Measurements from ENCODE around the gene RECQL. TPM values are rescaled to one million over a fixed set of nuclear protein-coding genes. Genes with fewer than 3 reads are reported as not detected.

The RECQL gene
- total RNA-seq, 1 donor from 2014 or later: 60.6 TPM

GRCh38 chr12:21523148-21523547, 21.7 kb upstream of the RECQL start:
- no peaks in the 10 kb centered on the region for H3K27me3 Mint-ChIP-seq
- peaks cover 4% of the 10 kb centered on the region for H3K9me3 Mint-ChIP-seq
- ATAC-seq (ENCODE audit: low read depth) (no peak), DNase-seq (no peak)
- intact Hi-C loops (cut with micrococcal nuclease): no loop called here
- no peak overlapping the region for H3K4me3 Mint-ChIP-seq
- CTCF ChIA-PET: no interaction called here
- no peak for TF ChIP-seq CTCF (IDR thresholded peaks at IDR 0.05)
- peaks cover 6% of the 10 kb centered on the region for H3K4me1 Mint-ChIP-seq
- POLR2A ChIA-PET: no interaction called here
- no peak overlapping the region for H3K27ac Mint-ChIP-seq
- peaks cover 3% of the 10 kb centered on the region for H3K36me3 Mint-ChIP-seq (ENCODE audit: low read depth)

- Mint-ChIP-seq H3K27me3 (no peaks in the 10 kb centered on the region), H3K4me3 (no peak overlapping the region), H3K4me1 (no peaks in the 10 kb centered on the region), H3K36me3 (ENCODE audit: low read depth) (peaks cover 10% of the 10 kb centered on the region), H3K27ac (no peak overlapping the region), H3K9me3 (peaks cover 4% of the 10 kb centered on the region)
- intact Hi-C loops (cut with micrococcal nuclease): no loop called here
- no peak for DNase-seq
- ATAC-seq (ENCODE audit: low read depth): no peak
- no peak for TF ChIP-seq CTCF (IDR thresholded peaks at IDR 0.05)
- ChIA-PET CTCF (no interaction called here), POLR2A (no interaction called here)
Observed at GRCh38 chr12:21521541-21521940, 20.1 kb upstream of the RECQL start.

GRCh38 chr12:21518451-21518850, 17.0 kb upstream of the RECQL start:
- no peak overlapping the region for H3K4me3 Mint-ChIP-seq
- no peak overlapping the region for H3K27ac Mint-ChIP-seq
- H3K4me1 Mint-ChIP-seq: no peaks in the 10 kb centered on the region
- H3K36me3 Mint-ChIP-seq (ENCODE audit: low read depth): peaks cover 30% of the 10 kb centered on the region
- H3K27me3 Mint-ChIP-seq: no peaks in the 10 kb centered on the region
- ChIA-PET POLR2A (no interaction called here), CTCF (no interaction called here)
- intact Hi-C loops (cut with micrococcal nuclease): no loop called here
- no peak for TF ChIP-seq CTCF (IDR thresholded peaks at IDR 0.05)
- ATAC-seq (ENCODE audit: low read depth): no peak
- no peaks in the 10 kb centered on the region for H3K9me3 Mint-ChIP-seq
- DNase-seq: no peak

GRCh38 chr12:21516281-21516680, 14.8 kb upstream of the RECQL start:
- DNase-seq (no peak), ATAC-seq (ENCODE audit: low read depth) (no peak)
- no peak overlapping the region for H3K4me3 Mint-ChIP-seq
- H3K9me3 Mint-ChIP-seq: no peaks in the 10 kb centered on the region
- intact Hi-C loops (cut with micrococcal nuclease): no loop called here
- H3K27ac Mint-ChIP-seq: no peak overlapping the region
- H3K4me1 Mint-ChIP-seq: no peaks in the 10 kb centered on the region
- CTCF ChIA-PET: no interaction called here
- peaks cover 43% of the 10 kb centered on the region for H3K36me3 Mint-ChIP-seq (ENCODE audit: low read depth)
- POLR2A ChIA-PET: no interaction called here
- no peaks in the 10 kb centered on the region for H3K27me3 Mint-ChIP-seq
- no peak for TF ChIP-seq CTCF (IDR thresholded peaks at IDR 0.05)

GRCh38 chr12:21509768-21510167, 8.3 kb upstream of the RECQL start:
- ChIA-PET CTCF (no interaction called here), POLR2A (interaction anchor here (0.9 to 1.3 kb wide), 2 partner anchors 9 to 148 kb away, joined by 3 to 4 read pairs; partner anchors contain the start of genes GOLT1B, LDHB and RECQL)
- no peak for ATAC-seq (ENCODE audit: low read depth)
- Mint-ChIP-seq H3K27ac (peak overlapping the region; percentile 85), H3K4me1 (peaks cover 22% of the 10 kb centered on the region), H3K4me3 (peak overlapping the region; percentile 56), H3K27me3 (no peaks in the 10 kb centered on the region), H3K36me3 (ENCODE audit: low read depth) (peaks cover 57% of the 10 kb centered on the region), H3K9me3 (no peaks in the 10 kb centered on the region)
- intact Hi-C loops (cut with micrococcal nuclease): loop anchor here (1.0 kb wide), 1 partner anchor 8 kb away; the partner anchor contains the start of genes GOLT1B and RECQL
- no peak for DNase-seq
- TF ChIP-seq CTCF (IDR thresholded peaks at IDR 0.05): no peak
